Upper lobe of right lung (tissue), 1 donor: Measurements from ENCODE around the gene PREB. TPM values are rescaled to one million over a fixed set of nuclear protein-coding genes. Genes with fewer than 3 reads are reported as not detected.
"Not testable (repeated sequence)": the region's sequence is repeated elsewhere in the genome, so short reads cannot be mapped to it uniquely, and the experiment has no call there.

ENCODE experiments used
- ATAC-seq: fragments of 200-7000 bp; cut with Tn5 transposase; one replicate; pipeline ENCODE4 v1.9.1; 2020; ENCODE audit warnings: mild to moderate bottlenecking, moderate library complexity
- DNase-seq: peaks from one replicate; pipeline ENCODE4 v3.0.0-alpha.2; 2020
- H3K27ac ChIP-seq: fragments of 200-600 bp; one replicate; pipeline ENCODE4 v1.8.0; 2022
- H3K27me3 ChIP-seq: fragments of 200-600 bp; one replicate; pipeline ENCODE4 v1.8.0; 2022; ENCODE audit warnings: mild to moderate bottlenecking
- H3K36me3 ChIP-seq: fragments of 200-600 bp; one replicate; pipeline ENCODE4 v1.8.0; 2022
- H3K4me1 ChIP-seq: fragments of 200-600 bp; one replicate; pipeline ENCODE4 v1.8.0; 2022
- H3K4me3 ChIP-seq: fragments of 200-600 bp; one replicate; pipeline ENCODE4 v1.8.0; 2022; ENCODE audit warnings: mild to moderate bottlenecking
- H3K9me3 ChIP-seq: fragments of 200-600 bp; one replicate; pipeline ENCODE4 v1.8.0; 2022
- CTCF ChIP-seq: fragments of 200-600 bp; IDR thresholded peaks from one replicate; pipeline ENCODE4 v1.8.0; 2022; ENCODE audit warnings: antibody characterized with exemption
- intact Hi-C: fragments of 100-400 bp; cut with DNase I; formaldehyde crosslinking; loops from one replicate; pipeline ENCODE4 v1.11.0; 2022
- total RNA-seq: library from RNA; stranded (reverse); fragmentation: NEBNext Ultra II Directional; extraction: Animal tissue kit (Norgen Biotek cat#: 25700); gene quantifications from one replicate; pipeline ENCODE4 v1.2.1, GENCODE V29; 2021
- donor health status: DM: no; HTN: yes; CAD: no; lungs with severe emphysema.

PREB gene
- total RNA-seq, 1 donor from 2014 or later = 42.1 TPM

- Histone ChIP-seq H3K4me3 (no peak overlapping the region), H3K9me3 (no peaks in the 10 kb centered on the region), H3K4me1 (peaks cover 10% of the 10 kb centered on the region), H3K27ac (no peak overlapping the region), H3K27me3 (peaks cover 25% of the 10 kb centered on the region), H3K36me3 (no peaks in the 10 kb centered on the region)
- no peak for TF ChIP-seq CTCF
- DNase-seq = no peak
- intact Hi-C loops = no loop called here
- no peak for ATAC-seq
Observed at GRCh38 chr2:27121906-27122305, 12.5 kb downstream of the PREB start.

DNA sequence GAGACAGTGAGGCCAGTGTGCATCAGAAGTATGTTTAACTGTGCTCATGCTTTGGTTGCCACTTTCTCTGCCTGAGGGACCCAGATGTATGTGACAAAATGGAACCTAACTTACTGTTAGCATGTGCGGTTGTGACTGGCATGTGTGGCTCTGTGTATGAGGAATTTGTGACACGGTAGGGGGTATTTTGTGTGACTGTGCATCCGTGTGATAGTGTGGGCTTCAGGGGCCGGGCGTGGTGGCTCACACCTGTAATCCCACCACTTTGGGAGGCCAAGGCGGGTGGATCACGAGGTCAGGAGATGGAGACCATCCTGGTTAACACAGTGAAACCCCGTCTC is 15.1 kb downstream of the PREB start:
- H3K9me3 ChIP-seq, DNase-seq, intact Hi-C loops, H3K36me3 ChIP-seq, ATAC-seq, H3K27ac ChIP-seq: not testable (repeated sequence)
- Histone ChIP-seq H3K4me3 (peak overlapping the region; percentile 30), H3K4me1 (peaks cover 10% of the 10 kb centered on the region), H3K27me3 (peaks cover 26% of the 10 kb centered on the region)

GRCh38 chr2:27118525-27119329 is 15.7 kb downstream of the PREB start, which contains the start of gene CGREF1:
CGREF1 (minus strand) TSS chr2:27119128; CDS start chr2:27104366, 14,762 bp downstream.
- H3K36me3 ChIP-seq = no peaks in the 10 kb centered on the region
- DNase-seq (no peak), ATAC-seq (peak; percentile 25)
- H3K4me1 ChIP-seq = peaks cover 10% of the 10 kb centered on the region
- H3K9me3 ChIP-seq = no peaks in the 10 kb centered on the region
- H3K4me3 ChIP-seq = peak within 1 kb of the TSS; percentile 30
- no peak for TF ChIP-seq CTCF
- peaks cover 26% of the 10 kb centered on the region for H3K27me3 ChIP-seq
- H3K27ac ChIP-seq = no peak within 1 kb of the TSS
- intact Hi-C loops = no loop called here

DNA sequence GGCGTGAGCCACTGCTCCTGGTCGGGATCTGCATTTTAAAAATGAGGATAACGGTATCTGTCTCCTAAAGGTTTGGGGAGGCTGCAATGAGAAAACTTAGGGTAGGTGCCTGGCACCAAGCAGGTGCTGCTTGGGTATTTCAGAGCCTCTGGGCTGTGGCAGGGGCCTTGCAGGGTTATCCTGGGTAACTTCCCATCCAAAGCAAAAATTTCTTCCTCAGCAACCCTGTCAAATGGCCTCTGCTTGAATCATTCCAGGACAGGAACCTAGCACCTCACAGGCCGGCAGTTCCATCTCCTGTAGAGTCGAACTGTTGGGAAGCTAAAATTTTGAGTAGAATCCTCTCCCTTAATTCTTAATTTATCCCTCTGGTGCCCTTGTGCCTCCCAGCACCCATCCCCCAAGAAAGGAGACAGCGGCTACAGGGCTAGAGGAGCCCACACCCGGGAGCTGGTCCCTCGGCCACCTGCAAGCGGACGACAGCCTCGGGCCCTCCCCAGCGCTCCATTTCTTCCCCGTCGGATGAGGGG is 16.4 kb downstream of the PREB start:
- intact Hi-C loops = no loop called here
- DNase-seq (no peak), ATAC-seq (no peak)
- H3K27ac ChIP-seq = no peak overlapping the region
- H3K4me3 ChIP-seq = peak overlapping the region; percentile 30
- H3K4me1 ChIP-seq = peaks cover 7% of the 10 kb centered on the region
- no peaks in the 10 kb centered on the region for H3K9me3 ChIP-seq
- no peak for TF ChIP-seq CTCF
- H3K36me3 ChIP-seq = no peaks in the 10 kb centered on the region
- H3K27me3 ChIP-seq = peaks cover 26% of the 10 kb centered on the region

DNA sequence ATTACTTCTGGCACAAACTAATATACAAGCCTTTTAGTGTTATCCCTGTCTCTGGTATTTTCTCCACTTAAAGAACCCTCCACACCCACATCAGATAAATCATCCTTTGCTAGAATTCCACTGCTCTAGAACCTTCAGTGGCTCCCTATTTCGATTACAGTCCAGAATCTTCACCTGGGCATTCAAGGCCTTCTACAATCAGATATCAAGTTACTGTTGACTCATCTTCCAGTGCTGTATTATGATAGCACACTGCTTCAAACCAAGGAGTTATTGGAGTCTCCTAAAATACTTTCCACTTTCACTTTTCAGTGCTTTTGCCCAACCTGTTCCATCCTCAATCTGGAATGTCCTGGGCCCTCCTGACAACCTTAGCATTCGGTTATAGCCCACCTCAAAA is 18.9 kb downstream of the PREB start:
- intact Hi-C loops = no loop called here
- no peak for TF ChIP-seq CTCF
- H3K9me3 ChIP-seq = no peaks in the 10 kb centered on the region
- DNase-seq (no peak), ATAC-seq (no peak)
- H3K36me3 ChIP-seq = no peaks in the 10 kb centered on the region
- no peak overlapping the region for H3K4me3 ChIP-seq
- peaks cover 7% of the 10 kb centered on the region for H3K4me1 ChIP-seq
- no peak overlapping the region for H3K27ac ChIP-seq
- peaks cover 26% of the 10 kb centered on the region for H3K27me3 ChIP-seq

- H3K4me1 ChIP-seq, H3K4me3 ChIP-seq, H3K27ac ChIP-seq, intact Hi-C loops, DNase-seq, ATAC-seq, H3K9me3 ChIP-seq, H3K27me3 ChIP-seq, H3K36me3 ChIP-seq: not testable (repeated sequence)
Observed at GRCh38 chr2:27111392-27112078, 22.9 kb downstream of the PREB start.

DNA sequence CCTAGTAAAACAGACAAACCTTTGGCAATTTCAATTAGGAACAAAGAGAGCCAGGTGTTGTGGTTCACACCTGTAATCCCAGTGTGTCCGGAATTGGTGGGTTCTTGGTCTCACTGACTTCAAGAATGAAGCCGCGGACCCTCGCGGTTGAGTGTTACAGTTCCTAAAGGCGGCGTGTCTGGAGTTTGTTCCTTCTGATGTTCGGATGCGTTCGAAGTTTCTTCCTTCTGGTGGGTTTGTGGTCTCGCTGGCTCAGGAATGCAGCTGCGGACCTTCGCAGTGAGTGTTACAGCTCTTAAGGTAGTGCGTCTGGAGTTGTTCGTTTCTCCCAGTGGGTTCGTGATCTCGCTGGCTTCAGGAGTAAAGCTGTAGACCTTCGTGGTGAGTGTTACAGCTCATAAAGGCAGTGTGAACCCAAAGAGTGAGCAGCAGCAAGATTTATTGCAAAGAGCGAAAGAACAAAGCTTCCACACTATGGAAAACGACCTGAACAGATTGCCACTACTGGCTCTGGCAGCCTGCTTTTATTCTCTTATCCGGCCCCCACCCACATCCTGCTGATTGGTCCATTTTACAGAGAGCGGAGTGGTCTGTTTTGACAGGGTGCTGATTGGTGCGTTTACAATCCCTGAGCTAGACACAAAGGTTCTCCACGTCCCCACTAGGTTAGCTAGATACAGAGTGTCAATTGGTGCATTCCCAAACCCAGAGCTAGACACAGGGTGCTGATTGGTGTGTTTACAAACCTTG is 23.7 kb downstream of the PREB start:
- not testable (repeated sequence) for ATAC-seq, H3K9me3 ChIP-seq

More for the DNA sequence above, 23.7 kb downstream of the PREB start:
- H3K27ac ChIP-seq, H3K4me3 ChIP-seq, intact Hi-C loops, DNase-seq, H3K4me1 ChIP-seq, H3K36me3 ChIP-seq, H3K27me3 ChIP-seq: not testable (repeated sequence)
